Umbilical cord (tissue), 2 donors: ENCODE results near the gene MAT2A. TPM values are rescaled to one million over a fixed set of nuclear protein-coding genes. Genes with fewer than 3 reads are reported as not detected.
"Not testable (repeated sequence)": the region's sequence is repeated elsewhere in the genome, so short reads cannot be mapped to it uniquely, and the experiment has no call there.

Experiments used
- DNase-seq: peaks from one replicate; pipeline ENCODE4 v3.0.0-alpha.2; 2015; ENCODE audit warnings: low spot score
- total RNA-seq: library from RNA; depleted of rRNA; stranded (reverse); fragments of >200 nt; gene quantifications from one replicate; pipeline ENCODE4 v1.2.3, GENCODE V29; 2014; ENCODE audit warnings: low replicate concordance; ENCODE audit not compliant: insufficient read depth

MAT2A gene
- total RNA-seq, 1 donor from 2014 or later = 67.7 TPM

- DNase-seq = peak; percentile 81
These were observed 14.5 kb upstream of the MAT2A start for GRCh38 chr2:85524336-85524908.

- DNase-seq = no peak
These were observed 13.9 kb upstream of the MAT2A start for GRCh38 chr2:85525029-85525428.

- DNase-seq = no peak
These were observed 13.4 kb upstream of the MAT2A start for GRCh38 chr2:85525567-85525966.

- DNase-seq = no peak
These were observed 11.2 kb upstream of the MAT2A start for GRCh38 chr2:85527787-85528186.

- no peak for DNase-seq
These were observed 10.6 kb upstream of the MAT2A start for GRCh38 chr2:85528355-85528754.

- no peak for DNase-seq
These were observed 9.2 kb upstream of the MAT2A start for GRCh38 chr2:85529809-85530208.

GRCh38 chr2:85531589-85531988 is 7.4 kb upstream of the MAT2A start:
- DNase-seq = no peak

GRCh38 chr2:85534099-85534498 is 4.9 kb upstream of the MAT2A start:
- no peak for DNase-seq

GRCh38 chr2:85534881-85535280 is 4.1 kb upstream of the MAT2A start:
- no peak for DNase-seq

- peak; percentile 67 for DNase-seq
These were observed 2.5 kb upstream of the MAT2A start for GRCh38 chr2:85536479-85536878.

- DNase-seq = peak; percentile 52
These were observed 1.1 kb upstream of the MAT2A start for GRCh38 chr2:85537600-85538506.

GRCh38 chr2:85539361-85540132 is 579 bp downstream of the MAT2A start:
- DNase-seq = peak; percentile 83

- no peak for DNase-seq
These were observed 1.2 kb downstream of the MAT2A start for GRCh38 chr2:85540133-85540648.

GRCh38 chr2:85541262-85541661 is 2.3 kb downstream of the MAT2A start:
- DNase-seq = no peak

GRCh38 chr2:85541753-85542457 is 2.9 kb downstream of the MAT2A start:
- DNase-seq = no peak

GRCh38 chr2:85542777-85543176 is 3.8 kb downstream of the MAT2A start:
- no peak for DNase-seq

- DNase-seq = not testable (repeated sequence)
These were observed 5.3 kb downstream of the MAT2A start for GRCh38 chr2:85544254-85544691.

GRCh38 chr2:85544915-85545779 is 6.2 kb downstream of the MAT2A start:
- DNase-seq = not testable (repeated sequence)

GRCh38 chr2:85545780-85546240 is 6.8 kb downstream of the MAT2A start:
- DNase-seq = no peak
